GM12872 (cell line): Measurements from ENCODE around the gene MDC1.

Source experiments
- CTCF ChIP-seq: IDR thresholded peaks from 3 replicates; pipeline ENCODE4 v1.5.1; 2011; ENCODE audit warnings: low read depth, mild to moderate bottlenecking, low read length, moderate library complexity; ENCODE audit not compliant: insufficient read depth

The MDC1 gene

GRCh38 chr6:30759575-30760239 is 42.6 kb upstream of the MDC1 start:
- TF ChIP-seq CTCF = no peak

DNA sequence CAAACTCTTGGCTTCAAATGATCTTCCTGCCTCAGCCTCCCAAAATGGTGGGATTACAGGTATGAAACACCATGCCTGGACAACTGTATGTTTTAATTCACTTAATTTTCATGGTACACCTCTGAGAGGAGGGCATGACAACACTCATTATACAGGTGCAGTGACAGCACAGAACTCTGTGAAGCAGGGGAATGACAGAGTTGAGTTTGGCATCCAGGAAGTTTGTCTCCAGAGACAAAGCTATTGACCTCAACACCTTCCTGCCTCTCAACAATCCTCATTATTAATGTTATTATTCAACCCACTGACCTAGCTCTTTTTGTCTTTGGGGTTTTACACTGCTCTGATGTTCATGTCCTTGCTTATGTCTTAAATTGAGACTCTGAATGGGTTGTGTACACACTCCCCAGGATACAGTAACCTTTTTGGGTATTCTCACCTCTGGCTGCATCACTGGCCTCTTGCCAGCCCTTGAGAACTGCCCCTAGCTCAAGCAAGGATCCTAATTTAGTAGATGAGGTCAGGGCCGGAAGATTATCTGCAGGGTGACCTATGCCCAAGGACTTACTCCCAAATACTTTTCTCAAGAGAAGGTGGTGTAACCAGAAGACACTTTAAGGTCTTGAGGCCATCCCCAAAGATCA is 40.3 kb upstream of the MDC1 start:
- no peak for TF ChIP-seq CTCF

GRCh38 chr6:30754631-30755030 is 37.5 kb upstream of the MDC1 start:
- no peak for TF ChIP-seq CTCF

- no peak for TF ChIP-seq CTCF
Measured at GRCh38 chr6:30752157-30752927, 35.3 kb upstream of the MDC1 start.

- no peak for TF ChIP-seq CTCF
Measured at GRCh38 chr6:30750379-30750668, 33.2 kb upstream of the MDC1 start.

GRCh38 chr6:30749554-30750378 is 32.7 kb upstream of the MDC1 start:
- TF ChIP-seq CTCF = no peak
